GM12878 (cell line): ENCODE data around the gene TEF. TPM values are rescaled to one million over a fixed set of nuclear protein-coding genes. Genes with fewer than 3 reads are reported as not detected.

Experiments
- ATAC-seq: fragments of 200-7000 bp; cut with Tn5 transposase; 3 replicates; pipeline ENCODE4 v1.9.1; 2020; ENCODE audit warnings: mild to moderate bottlenecking, moderate library complexity
- BruUV-seq: library from RNA; stranded (reverse); fragments of 400-500 nt; replicated peaks from 2 replicates; lab custom pipeline; 2021; lab: Mats Ljungman, UMichigan
- CTCF ChIA-PET: fragments of 300-600 bp; sonication (Branson Sonifier 250); formaldehyde crosslinking; extraction: SDS; loops from one replicate; lab custom pipeline; 2021; ENCODE audit warnings: inconsistent platforms; lab: Yijun Ruan, JAX
- POLR2A ChIA-PET: fragments of 350-600 bp; formaldehyde crosslinking; extraction: SDS; loops from one replicate; lab custom pipeline; 2021; ENCODE audit warnings: inconsistent platforms; lab: Charles Lee
- RAD21 ChIA-PET: fragments of 300-600 bp; sonication (Branson Sonifier 250); formaldehyde crosslinking; loops from one replicate; lab custom pipeline; 2023; ENCODE audit warnings: antibody characterized with exemption; ENCODE audit not compliant: unreplicated experiment; lab: Charles Lee
- SMC1A ChIA-PET: fragments of 300-600 bp; sonication (Branson Sonifier 250); formaldehyde crosslinking; loops from one replicate; lab custom pipeline; 2023; ENCODE audit not compliant: unreplicated experiment, uncharacterized antibody; lab: Charles Lee
- DNase-seq: peaks from one replicate; pipeline ENCODE4 v3.0.0-alpha.2; 2011; ENCODE audit warnings: low read depth, low spot score
- FAIRE-seq: peaks from 3 replicates; lab custom pipeline; 2011; peaks lifted over from hg19 to GRCh38; lab: Jason Lieb, UNC
- H2AFZ ChIP-seq: 2 replicates; pipeline ENCODE4 v1.6.0; 2011; ENCODE audit warnings: low read depth, low read length, control low read depth; ENCODE audit not compliant: control insufficient read depth
- H3K27ac ChIP-seq: 2 replicates; pipeline ENCODE4 v1.5.1; 2011; ENCODE audit warnings: control low read depth; ENCODE audit not compliant: control insufficient read depth, insufficient read depth
- H3K27me3 ChIP-seq, 2 experiments: replicated peaks in 1 of 2; 2 replicates each; pipeline versions ENCODE4 v1.6.0 to v1.6.1; 2011; ENCODE audit warnings: low read length in 1 of 2; ENCODE audit not compliant: control insufficient read depth in 2 of 2, insufficient read depth in 2 of 2
- H3K36me3 ChIP-seq, 2 experiments: 2 replicates each; pipeline ENCODE4 v1.5.1; 2011; ENCODE audit warnings: low read length in 1 of 2; ENCODE audit not compliant: control insufficient read depth in 2 of 2, insufficient read depth in 2 of 2
- H3K4me1 ChIP-seq: 2 replicates; pipeline ENCODE4 v1.6.1; 2011; ENCODE audit warnings: mild to moderate bottlenecking, low read length, moderate library complexity, mixed read lengths; ENCODE audit not compliant: control insufficient read depth, insufficient read depth
- H3K4me2 ChIP-seq: 2 replicates; pipeline ENCODE4 v1.6.0; 2011; ENCODE audit warnings: control low read depth; ENCODE audit not compliant: control insufficient read depth, insufficient read depth
- H3K4me3 ChIP-seq: fragments of 200-600 bp; sonication (generic); 2 replicates; pipeline ENCODE4 v1.5.1; 2016
- H3K79me2 ChIP-seq: 2 replicates; pipeline ENCODE4 v1.6.0; 2011; ENCODE audit warnings: low read length; ENCODE audit not compliant: control insufficient read depth, insufficient read depth
- H3K9ac ChIP-seq: 2 replicates; pipeline ENCODE4 v1.8.0; 2011; ENCODE audit warnings: low read length, control low read depth, mixed read lengths; ENCODE audit not compliant: control insufficient read depth, insufficient read depth
- H3K9me3 ChIP-seq: replicated peaks from 3 replicates; pipeline ENCODE4 v1.5.1; 2011; ENCODE audit warnings: mild to moderate bottlenecking, low read length; ENCODE audit not compliant: control insufficient read depth, insufficient read depth
- H4K20me1 ChIP-seq: 2 replicates; pipeline ENCODE4 v1.6.0; 2011; ENCODE audit not compliant: control insufficient read depth, insufficient read depth
- CEBPB ChIP-seq, 2 experiments: fragments of 150-350 bp in 1 of 2; IDR thresholded peaks; 2 replicates each; pipeline ENCODE4 v1.6.1; 2012 to 2014; ENCODE audit warnings: low read depth in 2 of 2, low read length in 2 of 2, borderline replicate concordance in 1 of 2, inconsistent platforms in 1 of 2
- FOXM1 ChIP-seq: IDR thresholded peaks from 2 replicates; pipeline ENCODE4 v1.6.1; 2012; ENCODE audit warnings: low read depth, mild to moderate bottlenecking, inconsistent platforms, low read length, moderate library complexity
- GATAD2B ChIP-seq: fragments of 450-650 bp; conservative IDR thresholded peaks from 2 replicates; pipeline ENCODE4 v1.6.1; 2017; ENCODE audit warnings: low read depth, mild to moderate bottlenecking, moderate library complexity
- HDGF ChIP-seq: fragments of 450-650 bp; IDR thresholded peaks from 2 replicates; pipeline ENCODE4 v1.6.1; 2016; ENCODE audit warnings: antibody characterized with exemption
- IKZF1 ChIP-seq: fragments of 450-650 bp; conservative IDR thresholded peaks from 2 replicates; pipeline ENCODE4 v1.6.1; 2017; ENCODE audit warnings: antibody characterized with exemption, mild to moderate bottlenecking
- JUND ChIP-seq: IDR thresholded peaks from 2 replicates; pipeline ENCODE4 v1.6.1; 2012; ENCODE audit warnings: low read depth, mild to moderate bottlenecking, low read length, improper control_type of control experiment, moderate library complexity
- NFIC ChIP-seq: IDR thresholded peaks from 2 replicates; pipeline ENCODE4 v1.6.1; 2012; ENCODE audit warnings: low read depth, mild to moderate bottlenecking, inconsistent platforms, low read length, moderate library complexity
- NRF1 ChIP-seq: conservative IDR thresholded peaks from 2 replicates; pipeline ENCODE4 v1.6.1; 2011; ENCODE audit warnings: mild to moderate bottlenecking, low read depth, low read length, improper control_type of control experiment
- POLR2A ChIP-seq: IDR thresholded peaks from 2 replicates; pipeline ENCODE4 v1.6.1; 2011; ENCODE audit warnings: low read depth, mild to moderate bottlenecking, low read length
- RBBP5 ChIP-seq: fragments of 200-600 bp; sonication (generic); conservative IDR thresholded peaks from 2 replicates; pipeline ENCODE4 v1.6.1; 2016
- SIX5 ChIP-seq: IDR thresholded peaks from 2 replicates; pipeline ENCODE4 v1.6.1; 2011; ENCODE audit warnings: mild to moderate bottlenecking, low read depth, low read length, moderate library complexity; ENCODE audit not compliant: severe bottlenecking
- SMC3 ChIP-seq: IDR thresholded peaks from 2 replicates; pipeline ENCODE4 v1.6.1; 2011; ENCODE audit warnings: low read length, improper control_type of control experiment, borderline replicate concordance
- SUPT20H ChIP-seq: IDR thresholded peaks from 2 replicates; pipeline ENCODE4 v1.6.1; 2011; ENCODE audit warnings: low read depth, mild to moderate bottlenecking, low read length, moderate library complexity, borderline replicate concordance; ENCODE audit not compliant: control insufficient read depth
- TBL1XR1 ChIP-seq: IDR thresholded peaks from 2 replicates; pipeline ENCODE4 v1.6.1; 2012; ENCODE audit warnings: low read depth, low read length, improper control_type of control experiment
- TCF3 ChIP-seq: IDR thresholded peaks from 2 replicates; pipeline ENCODE4 v1.6.1; 2012; ENCODE audit warnings: low read depth, mild to moderate bottlenecking, low read length, borderline replicate concordance; ENCODE audit not compliant: insufficient read depth
- WRNIP1 ChIP-seq: IDR thresholded peaks from 2 replicates; pipeline ENCODE4 v1.6.1; 2011; ENCODE audit warnings: low read depth, low read length, improper control_type of control experiment, borderline replicate concordance
- ZNF217 ChIP-seq: fragments of 450-650 bp; IDR thresholded peaks from 2 replicates; pipeline ENCODE4 v1.6.1; 2017; ENCODE audit warnings: antibody characterized with exemption, mild to moderate bottlenecking
- ZNF274 ChIP-seq: IDR thresholded peaks from one replicate; pipeline ENCODE4 v1.8.0; 2011; ENCODE audit not compliant: insufficient read length, insufficient read depth
- WGBS: methylation state at CpG from one replicate; pipeline ENCODE4 v1.1.6; 2016; ENCODE audit warnings: low lambda C conversion rate; ENCODE audit not compliant: insufficient replicate concordance, insufficient coverage; ENCODE audit errors: missing lambda C conversion rate; 5-methylcytosine and 5-hydroxymethylcytosine counted together
- in situ Hi-C: fragments of 300-500 bp; cut with MboI; formaldehyde crosslinking; loops from 9 replicates; pipeline ENCODE4 v1.14.3; 2018; ENCODE audit warnings: mixed read lengths
- intact Hi-C: fragments of 100-400 bp; cut with micrococcal nuclease; formaldehyde crosslinking; loops from one replicate; pipeline ENCODE4 v1.14.2; 2022; ENCODE audit not compliant: unreplicated experiment
- polyA plus RNA-seq, 11 experiments: library from polyadenylated mRNA; depleted of rRNA in 4 of 11; unstranded in 6 of 11; stranded (reverse) in 5 of 11; fragments of >200 nt; fragmentation: Nextera tagmentation in 4 of 11; fragmentation: Illumina TruSeq in 1 of 11; extraction: Ambion mirVana in 4 of 11; extraction: Trizol in 1 of 11; gene quantifications; 1 replicate in 1 of 11; 2 replicates in 10 of 11; pipeline versions ENCODE4 v1.2.1 to v1.2.3, GENCODE V29; 2011 to 2016; ENCODE audit warnings: inconsistent platforms in 2 of 11, missing spikeins in 2 of 11, low read depth in 1 of 11
- total RNA-seq, 4 experiments: library from RNA; depleted of rRNA in 3 of 4; stranded (reverse); fragments of >200 nt in 3 of 4; fragmentation: Illumina TruSeq in 1 of 4; extraction: Trizol in 1 of 4; gene quantifications; 2 replicates each; pipeline versions ENCODE4 v1.2.1 to v1.2.3, GENCODE V29; 2013 to 2021

The TEF gene
- total and polyA plus RNA-seq, 10 of the 15 experiments (the other 5 are each of a cell fraction or from before 2014, with no cell fraction given), result 0.23 to 4.9 (median 3.2) TPM

DNA sequence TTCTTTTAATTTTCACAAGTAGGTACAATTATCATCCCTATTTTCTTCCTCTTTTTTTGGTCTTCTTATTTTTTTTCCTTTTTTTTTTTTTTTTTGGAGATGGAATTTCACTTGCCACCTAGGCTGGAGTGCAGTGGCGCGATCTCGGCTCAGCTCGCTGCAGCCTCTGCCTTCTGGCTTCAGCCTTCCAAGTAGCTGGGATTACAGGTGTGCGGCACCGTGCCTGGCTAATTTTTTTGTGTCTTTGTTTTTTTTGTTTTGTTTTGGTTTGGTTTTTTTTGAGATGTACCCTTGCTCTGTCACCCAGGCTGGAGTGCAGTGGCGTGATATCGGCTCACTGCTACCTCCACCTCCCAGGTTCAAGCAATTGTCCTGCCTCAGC, 48.2 kb downstream of the TEF start:
- H3K36me3 ChIP-seq, result peaks cover 2 to 6% of the 10 kb centered on the region in 2 experiments; a peak in 3 of 4 replicates
- TF ChIP-seq SMC3 (no peak), RBBP5 (no peak), NFIC (no peak), WRNIP1 (no peak), SIX5 (no peak), GATAD2B (no peak), HDGF (no peak), JUND (no peak), SUPT20H (no peak), FOXM1 (no peak), IKZF1 (no peak), ZNF217 (no peak), POLR2A (no peak), ZNF274 (no peak), NRF1 (no peak), TBL1XR1 (no peak), TCF3 (no peak), CEBPB (IDR thresholded peaks at IDR 0.05; ENCODE audit: borderline replicate concordance in 1 of 2, low read depth in 2 of 2, low read length in 2 of 2) (no peak)
- TF ChIP-seq, all 136 proteins: peak for 0
- H3K79me2 ChIP-seq, result no peaks in the 10 kb centered on the region; the same call in 1 of the 2 replicates
- ChIA-PET CTCF (interaction anchor here (0.9 kb wide), 1 partner anchor 87 kb away, joined by 3 read pairs; no protein-coding TSS in a partner anchor), SMC1A (interaction anchor here (0.6 kb wide), 1 partner anchor 188 kb away, joined by 4 read pairs; no protein-coding TSS in a partner anchor), RAD21 (no interaction called here), POLR2A (no interaction called here)
- BruUV-seq, result no TSS peak
- H3K4me1 ChIP-seq, result no peaks in the 10 kb centered on the region
- intact Hi-C loops (no loop called here), in situ Hi-C loops (no loop called here)
- ATAC-seq, result no peak
- H3K9me3 ChIP-seq, result no peaks in the 10 kb centered on the region
- H3K27me3 ChIP-seq, result no peaks in the 10 kb centered on the region
- no peak overlapping the region for H3K4me2 ChIP-seq
- peak; percentile 13 for FAIRE-seq
- no peak overlapping the region for H3K27ac ChIP-seq
- H3K9ac ChIP-seq, result no peak overlapping the region
- WGBS, result 98% methylated on average over 8 of the region's 8 CpGs
- H2AFZ ChIP-seq, result no peak overlapping the region
- H3K4me3 ChIP-seq, result no peak overlapping the region
- no peaks in the 10 kb centered on the region; the same call in 1 of the 2 replicates for H4K20me1 ChIP-seq
- no peak for DNase-seq
